NOMO-1 (cell line): Measurements from ENCODE around the gene RHBDF1.

Experiments
- DNase-seq, 2 experiments: peaks; one replicate each; lab custom pipeline; 2025; ENCODE audit not compliant: unreplicated experiment in 2 of 2; lab: John Stamatoyannopoulos, UW

Gene RHBDF1

GRCh38 chr16:92431-93339, 20.3 kb upstream of the RHBDF1 start:
- DNase-seq: no peak

GRCh38 chr16:91484-91883, 19.1 kb upstream of the RHBDF1 start:
- no peak for DNase-seq

- DNase-seq: no peak
Measured at GRCh38 chr16:89391-90302, 17.2 kb upstream of the RHBDF1 start.

GRCh38 chr16:88613-89012, 16.2 kb upstream of the RHBDF1 start:
- no peak for DNase-seq

- DNase-seq: no peak
Measured at GRCh38 chr16:86483-86952, 14.1 kb upstream of the RHBDF1 start.

- no peak for DNase-seq
Measured at GRCh38 chr16:85865-86264, 13.4 kb upstream of the RHBDF1 start.

- DNase-seq: no peak
Measured at GRCh38 chr16:85407-85782, 13.0 kb upstream of the RHBDF1 start.

GRCh38 chr16:84718-85406, 12.4 kb upstream of the RHBDF1 start:
- peak; percentile 18 to 26 for DNase-seq

GRCh38 chr16:83781-84615, 11.6 kb upstream of the RHBDF1 start:
- no peak for DNase-seq

GRCh38 chr16:83060-83603, 10.7 kb upstream of the RHBDF1 start:
- no peak for DNase-seq

GRCh38 chr16:79151-80054, 7.0 kb upstream of the RHBDF1 start:
- DNase-seq: no peak

GRCh38 chr16:78444-79150, 6.2 kb upstream of the RHBDF1 start:
- no peak for DNase-seq

- peak; percentile 55 to 58 for DNase-seq
Measured at GRCh38 chr16:77807-78443, 5.5 kb upstream of the RHBDF1 start, which contains the start of gene MPG. Gene MPG, plus strand, starts transcription at chr16:78225. Its CDS starts 85 bp downstream, at chr16:78310.

- DNase-seq: peak; percentile 35 to 51
Measured at GRCh38 chr16:77273-77806, 4.9 kb upstream of the RHBDF1 start.

GRCh38 chr16:76535-77272, 4.3 kb upstream of the RHBDF1 start:
- DNase-seq: peak in 1 of 2 experiments; percentile 11
